CD14-positive monocyte (primary cell): Measurements from ENCODE around the gene GMCL1. TPM values are rescaled to one million over a fixed set of nuclear protein-coding genes. Genes with fewer than 3 reads are reported as not detected.

ENCODE experiments used
- DNase-seq, 3 donors: peaks; one replicate each; pipeline ENCODE4 v3.0.0-alpha.2; 2011 to 2022
- H2AFZ ChIP-seq: 2 replicates; pipeline ENCODE4 v1.6.0; 2012; ENCODE audit warnings: mild to moderate bottlenecking, low read depth, low read length, inconsistent platforms; ENCODE audit not compliant: insufficient read depth, poor library complexity, severe bottlenecking
- H3K27ac ChIP-seq, 2 donors: 1 replicate in 1 of 2; 2 replicates in 1 of 2; pipeline ENCODE4 v1.5.1; 2012 to 2013; ENCODE audit warnings: low read length in 2 of 2, control low read depth in 1 of 2, inconsistent platforms in 1 of 2, low read depth in 1 of 2, mild to moderate bottlenecking in 1 of 2
- H3K27me3 ChIP-seq, 2 donors: one replicate each; pipeline versions ENCODE4 v1.6.0 to v1.6.1; 2011 to 2013; ENCODE audit warnings: low read length in 2 of 2; ENCODE audit not compliant: control insufficient read depth in 2 of 2, insufficient read depth in 2 of 2
- H3K36me3 ChIP-seq, 2 donors: replicated peaks in 1 of 2; 1 replicate in 1 of 2; 2 replicates in 1 of 2; pipeline versions ENCODE4 v1.5.1 to v1.6.1; 2012 to 2013; ENCODE audit warnings: low read length in 2 of 2, control low read depth in 1 of 2, inconsistent platforms in 1 of 2, mild to moderate bottlenecking in 1 of 2; ENCODE audit not compliant: insufficient read depth in 2 of 2, control insufficient read depth in 1 of 2
- H3K4me1 ChIP-seq, 2 donors: 1 replicate in 1 of 2; 2 replicates in 1 of 2; pipeline versions ENCODE4 v1.5.1 to v1.6.1; 2012 to 2013; ENCODE audit warnings: low read length in 2 of 2, control low read depth in 1 of 2, inconsistent platforms in 1 of 2, mild to moderate bottlenecking in 1 of 2, moderate library complexity in 1 of 2; ENCODE audit not compliant: insufficient read depth in 2 of 2, control insufficient read depth in 1 of 2
- H3K4me2 ChIP-seq: replicated peaks from 2 replicates; pipeline ENCODE3; 2012; ENCODE audit warnings: low read length, moderate library complexity, mild to moderate bottlenecking; ENCODE audit not compliant: poor library complexity, severe bottlenecking; ENCODE audit errors: extremely low read depth
- H3K4me3 ChIP-seq, 3 experiments: fragments of 200-600 bp in 1 of 3; sonication (generic) in 1 of 3; replicated peaks in 1 of 3; 1 replicate in 2 of 3; 2 replicates in 1 of 3; pipeline ENCODE4 v1.5.1; 2011 to 2013; ENCODE audit warnings: low read length in 3 of 3, mild to moderate bottlenecking in 3 of 3, control low read depth in 2 of 3, low read depth in 2 of 3, inconsistent platforms in 1 of 3, moderate library complexity in 1 of 3
- H3K79me2 ChIP-seq: 2 replicates; pipeline ENCODE4 v1.6.0; 2012; ENCODE audit warnings: mild to moderate bottlenecking, control low read depth, inconsistent platforms, low read length, moderate library complexity; ENCODE audit not compliant: insufficient read depth
- H3K9ac ChIP-seq: 2 replicates; pipeline ENCODE4 v1.6.0; 2017; ENCODE audit warnings: low read length, mild to moderate bottlenecking; ENCODE audit not compliant: insufficient read depth, poor library complexity, severe bottlenecking
- H3K9me3 ChIP-seq, 2 donors: replicated peaks in 1 of 2; 1 replicate in 1 of 2; 2 replicates in 1 of 2; pipeline versions ENCODE4 v1.5.1 to v1.6.1; 2012 to 2013; ENCODE audit warnings: low read length in 2 of 2, control low read depth in 1 of 2; ENCODE audit not compliant: control insufficient read depth in 1 of 2, insufficient read depth in 1 of 2
- H4K20me1 ChIP-seq: 2 replicates; pipeline ENCODE4 v1.6.0; 2012; ENCODE audit warnings: mild to moderate bottlenecking, low read length, control low read depth, moderate library complexity; ENCODE audit not compliant: insufficient read depth
- H3K27ac Mint-ChIP-seq, 7 donors: one replicate each; pipeline ENCODE4 v1.8.0; 2020; ENCODE audit warnings: mild to moderate bottlenecking in 7 of 7, mixed read lengths in 7 of 7, moderate library complexity in 6 of 7, inconsistent platforms in 2 of 7
- H3K27me3 Mint-ChIP-seq, 3 donors: one replicate each; pipeline ENCODE4 v1.8.0; 2021 to 2022; ENCODE audit warnings: low read depth in 3 of 3, mild to moderate bottlenecking in 3 of 3, mixed read lengths in 3 of 3, moderate library complexity in 3 of 3, inconsistent platforms in 1 of 3
- H3K36me3 Mint-ChIP-seq, 2 donors: one replicate each; pipeline ENCODE4 v1.8.0; 2020; ENCODE audit warnings: mixed read lengths in 2 of 2, inconsistent platforms in 1 of 2, mild to moderate bottlenecking in 1 of 2
- H3K4me1 Mint-ChIP-seq: one replicate; pipeline ENCODE4 v1.8.0; 2020; ENCODE audit warnings: mild to moderate bottlenecking, mixed read lengths
- H3K4me3 Mint-ChIP-seq, 2 donors: one replicate each; pipeline ENCODE4 v1.8.0; 2020; ENCODE audit warnings: mild to moderate bottlenecking in 2 of 2, mixed read lengths in 2 of 2, moderate library complexity in 1 of 2
- H3K9me3 Mint-ChIP-seq, 7 donors: one replicate each; pipeline ENCODE4 v1.8.0; 2020 to 2022; ENCODE audit warnings: mixed read lengths in 7 of 7, mild to moderate bottlenecking in 6 of 7, moderate library complexity in 6 of 7, inconsistent platforms in 2 of 7
- WGBS: methylation state at CpG from one replicate; pipeline ENCODE4 v1.1.5; 2013; ENCODE audit warnings: missing lambda C conversion rate; ENCODE audit not compliant: insufficient coverage; 5-methylcytosine and 5-hydroxymethylcytosine counted together
- intact Hi-C, 2 donors: fragments of 100-400 bp; cut with micrococcal nuclease; formaldehyde crosslinking; loops; one replicate each; pipeline versions ENCODE4 v1.15.0 to v1.15.1; 2023
- polyA plus RNA-seq, 3 donors: library from polyadenylated mRNA; depleted of rRNA in 1 of 3; unstranded in 2 of 3; stranded (reverse) in 1 of 3; fragments of 300-500 nt in 2 of 3; fragments of >200 nt in 1 of 3; fragmentation: Illumina TruSeq in 2 of 3; gene quantifications; 1 replicate in 2 of 3; 2 replicates in 1 of 3; pipeline ENCODE4 v1.2.3, GENCODE V29; 2012 to 2021
- TF ChIP-seq, protein P1 (sequence below): fragments of 200-600 bp; IDR thresholded peaks from one replicate; pipeline ENCODE4 v1.8.0; 2022; ENCODE audit warnings: antibody characterized with exemption, mild to moderate bottlenecking

Gene GMCL1
- polyA plus RNA-seq, 3 donors = 4.4 to 15.1 (median 9.4) TPM

- TF ChIP-seq, protein P1, sequence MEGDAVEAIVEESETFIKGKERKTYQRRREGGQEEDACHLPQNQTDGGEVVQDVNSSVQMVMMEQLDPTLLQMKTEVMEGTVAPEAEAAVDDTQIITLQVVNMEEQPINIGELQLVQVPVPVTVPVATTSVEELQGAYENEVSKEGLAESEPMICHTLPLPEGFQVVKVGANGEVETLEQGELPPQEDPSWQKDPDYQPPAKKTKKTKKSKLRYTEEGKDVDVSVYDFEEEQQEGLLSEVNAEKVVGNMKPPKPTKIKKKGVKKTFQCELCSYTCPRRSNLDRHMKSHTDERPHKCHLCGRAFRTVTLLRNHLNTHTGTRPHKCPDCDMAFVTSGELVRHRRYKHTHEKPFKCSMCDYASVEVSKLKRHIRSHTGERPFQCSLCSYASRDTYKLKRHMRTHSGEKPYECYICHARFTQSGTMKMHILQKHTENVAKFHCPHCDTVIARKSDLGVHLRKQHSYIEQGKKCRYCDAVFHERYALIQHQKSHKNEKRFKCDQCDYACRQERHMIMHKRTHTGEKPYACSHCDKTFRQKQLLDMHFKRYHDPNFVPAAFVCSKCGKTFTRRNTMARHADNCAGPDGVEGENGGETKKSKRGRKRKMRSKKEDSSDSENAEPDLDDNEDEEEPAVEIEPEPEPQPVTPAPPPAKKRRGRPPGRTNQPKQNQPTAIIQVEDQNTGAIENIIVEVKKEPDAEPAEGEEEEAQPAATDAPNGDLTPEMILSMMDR = no peak
- Histone ChIP-seq H3K79me2 (peaks cover 37% of the 10 kb centered on the region), H3K27ac (peak overlapping the region; percentile 70 to 84), H2AFZ (no peak overlapping the region), H3K4me3 (peak overlapping the region in 1 of 3 experiments; percentile 21), H3K9ac (no peak overlapping the region), H3K4me2 (peak overlapping the region; percentile 16), H4K20me1 (peaks cover 7% of the 10 kb centered on the region), H3K27me3 (no peaks in the 10 kb centered on the region), H3K4me1 (peaks cover 18 to 31% of the 10 kb centered on the region in 2 donors), H3K36me3 (peaks cover 35 to 63% of the 10 kb centered on the region in 2 donors), H3K9me3 (peaks cover 5 to 16% of the 10 kb centered on the region in 2 donors)
- intact Hi-C loops = loop anchor here in 1 of 2 donors (10.0 kb wide), 1 partner anchor 342 kb away; the partner anchor contains the start of gene TIA1
- Mint-ChIP-seq H3K9me3 (peaks cover 8 to 21% (median 13%) of the 10 kb centered on the region in 7 donors), H3K4me1 (peaks cover 33% of the 10 kb centered on the region), H3K27me3 (no peaks in the 10 kb centered on the region), H3K36me3 (peaks cover 51 to 74% of the 10 kb centered on the region in 2 donors), H3K4me3 (peak overlapping the region in 1 of 2 donors; percentile 28), H3K27ac (peak overlapping the region; percentile 63 to 96 (median 89))
- 0% methylated on average over 8 of the region's 8 CpGs for WGBS
- DNase-seq = peak; percentile 83 to 86 (median 85)
Observed at GRCh38 chr2:69902213-69902922, 72.9 kb downstream of the GMCL1 start.

DNA sequence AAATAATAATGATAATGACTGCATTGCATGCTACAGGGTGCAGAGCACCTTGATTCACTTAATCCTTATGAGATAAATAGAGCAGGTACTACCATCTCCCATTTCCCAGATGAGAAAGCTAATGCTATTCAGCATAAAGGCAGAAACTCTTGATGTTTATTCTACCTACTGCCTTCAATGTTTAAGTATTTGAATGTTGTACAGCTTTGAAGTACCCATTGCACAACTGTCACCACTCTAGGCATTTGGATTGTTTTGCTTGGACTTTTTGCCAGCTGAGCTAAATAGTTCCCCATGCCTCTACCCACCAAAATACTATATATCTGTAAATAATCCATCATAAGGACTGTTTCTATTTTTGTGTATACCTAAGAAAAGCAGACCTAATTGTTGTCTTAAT is 77.8 kb downstream of the GMCL1 start:
- Mint-ChIP-seq H3K4me3 (no peak overlapping the region), H3K27me3 (no peaks in the 10 kb centered on the region), H3K27ac (peak overlapping the region in 1 of 7 donors; percentile 46), H3K9me3 (peaks cover 6 to 10% (median 8%) of the 10 kb centered on the region in 7 donors), H3K36me3 (peaks cover 35 to 67% of the 10 kb centered on the region in 2 donors), H3K4me1 (peaks cover 11% of the 10 kb centered on the region)
- Histone ChIP-seq H2AFZ (no peak overlapping the region), H4K20me1 (peaks cover 5% of the 10 kb centered on the region), H3K9ac (no peak overlapping the region), H3K4me1 (peaks cover 0 to 11% of the 10 kb centered on the region in 2 donors), H3K4me2 (no peak overlapping the region), H3K27ac (no peak overlapping the region), H3K36me3 (peaks cover 41 to 67% of the 10 kb centered on the region in 2 donors), H3K27me3 (no peaks in the 10 kb centered on the region), H3K9me3 (peaks cover 2 to 9% of the 10 kb centered on the region in 2 donors), H3K4me3 (no peak overlapping the region), H3K79me2 (no peaks in the 10 kb centered on the region)
- no peak for DNase-seq
- intact Hi-C loops = loop anchor here in 1 of 2 donors (10.0 kb wide), 1 partner anchor 338 kb away; the partner anchor contains the start of gene TIA1
- TF ChIP-seq, protein P1 = no peak
